HG03025 (cell line): ENCODE measurements around the gene TMEM185A.
"Not testable (repeated sequence)": the region's sequence is repeated elsewhere in the genome, so short reads cannot be mapped to it uniquely, and the experiment has no call there.

Source experiments
- ATAC-seq: cut with Tn5 transposase; IDR thresholded peaks from one replicate; pipeline ENCODE4 v1.9.1; 2021; ENCODE audit warnings: mild to moderate bottlenecking, moderate library complexity; ENCODE audit not compliant: unreplicated experiment, low FRiP score

TMEM185A gene

DNA sequence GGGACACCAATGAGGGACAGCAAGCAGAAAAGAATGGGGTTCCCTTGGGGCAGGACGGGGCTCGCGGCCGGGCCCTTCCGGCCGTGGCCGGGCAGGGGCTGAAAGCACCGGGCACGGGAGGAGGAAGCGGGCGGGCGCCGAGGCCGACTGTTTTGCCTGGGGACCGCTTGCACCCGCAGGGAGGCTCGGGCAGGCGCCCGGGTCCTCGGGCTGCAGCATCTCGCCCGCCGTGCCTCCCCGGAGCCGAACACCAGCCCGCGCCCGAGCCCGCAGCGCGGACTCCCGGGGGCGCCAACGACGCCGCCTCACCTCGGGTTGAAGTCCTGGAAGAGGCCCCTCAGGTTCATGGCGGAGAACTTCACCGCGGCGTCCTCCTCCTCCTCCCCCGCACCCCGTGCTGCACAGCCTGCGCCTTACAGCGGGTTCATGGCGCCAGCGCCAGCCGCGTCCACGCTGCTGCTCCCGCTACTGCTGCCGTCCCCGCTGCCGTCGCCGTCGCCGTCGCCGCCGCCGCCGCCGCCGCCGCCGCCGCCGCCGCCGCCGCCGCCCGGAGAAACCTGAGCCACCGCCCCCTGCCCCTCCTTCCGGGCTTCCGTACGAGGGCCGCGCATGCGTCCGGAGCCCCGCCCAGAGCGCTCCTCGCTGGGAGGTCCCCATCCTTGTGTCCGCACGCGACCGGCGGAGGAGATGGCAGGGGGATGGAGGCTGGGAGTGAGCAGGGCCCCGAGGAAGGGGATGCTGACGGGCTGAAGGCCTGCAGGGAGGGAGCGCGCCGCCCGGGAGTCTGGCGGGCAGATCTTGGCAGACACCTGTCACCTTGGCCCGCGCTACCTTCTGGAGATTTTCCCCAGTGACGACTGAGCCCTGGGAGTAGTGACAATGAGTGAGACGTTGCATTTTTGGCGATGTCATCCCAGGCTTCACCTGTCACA is at the start of gene TMEM185A:
TMEM185A (minus strand) TSS at position 559 of the 932 bp plus-strand sequence; CDS start at position 347, 212 bp downstream.
- ATAC-seq: peak; percentile 87

DNA sequence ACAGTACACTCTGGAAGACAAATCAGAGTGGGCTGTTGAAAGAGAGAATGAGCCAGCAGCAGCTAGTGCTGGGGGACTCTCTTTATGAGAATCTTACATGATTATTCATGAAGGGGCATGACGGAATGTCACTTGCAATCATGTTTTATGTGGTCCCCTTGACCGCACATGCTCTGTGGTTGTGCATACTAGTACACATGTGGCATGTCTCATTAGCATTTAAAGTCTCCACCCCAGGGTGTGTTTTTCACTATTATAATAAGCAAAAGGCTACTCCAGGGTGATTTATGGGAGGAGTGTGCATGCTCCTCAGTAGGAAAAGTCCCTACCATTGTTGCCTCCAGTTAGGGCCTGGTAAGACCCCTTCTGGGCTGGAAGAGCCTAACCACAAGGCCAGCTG is 49.6 kb upstream of the TMEM185A start:
- no peak for ATAC-seq

- not testable (repeated sequence) for ATAC-seq
These were observed 47.6 kb upstream of the TMEM185A start for GRCh38 chrX:149679164-149679678.

GRCh38 chrX:149675554-149675953 is 44.0 kb upstream of the TMEM185A start:
- not testable (repeated sequence) for ATAC-seq

DNA sequence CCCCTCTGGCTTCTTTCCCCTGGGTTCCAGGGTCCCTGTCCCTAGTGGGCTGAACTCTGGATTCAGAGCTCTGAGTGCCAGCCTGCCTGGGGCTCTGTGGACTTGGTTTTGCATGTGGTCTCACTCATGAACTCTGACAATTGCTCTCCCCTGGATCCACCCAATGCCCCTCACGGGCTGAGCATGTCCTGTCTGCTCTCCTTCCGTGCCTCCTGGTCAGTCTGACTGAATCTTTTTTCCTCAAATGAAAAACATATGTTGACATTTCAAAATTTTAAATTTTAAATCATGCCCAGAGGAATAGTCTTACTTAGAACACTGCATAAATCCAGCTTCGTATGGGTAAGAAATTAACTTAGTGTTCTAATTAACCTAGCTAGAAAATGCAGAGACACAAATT is 43.5 kb upstream of the TMEM185A start:
- not testable (repeated sequence) for ATAC-seq

DNA sequence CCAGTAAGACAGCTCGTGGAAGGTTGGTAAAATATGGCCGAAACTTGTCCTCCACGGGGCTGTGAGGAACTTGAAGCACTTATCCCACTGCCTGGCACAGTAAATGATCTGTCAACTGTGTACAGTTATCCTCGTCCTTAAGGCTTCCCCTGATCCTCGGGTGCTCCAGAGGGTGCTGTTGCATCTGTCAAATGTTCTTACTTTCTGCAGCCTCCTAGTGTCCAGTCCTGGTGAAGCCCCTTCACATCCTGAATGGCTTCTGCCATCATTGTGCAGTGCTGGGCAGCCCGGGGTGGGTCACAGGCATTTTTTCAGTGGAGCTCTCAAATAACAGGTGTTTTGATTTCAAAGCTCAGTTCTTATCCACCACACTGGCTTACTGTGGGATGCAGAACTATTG is 29.0 kb upstream of the TMEM185A start:
- not testable (repeated sequence) for ATAC-seq

DNA sequence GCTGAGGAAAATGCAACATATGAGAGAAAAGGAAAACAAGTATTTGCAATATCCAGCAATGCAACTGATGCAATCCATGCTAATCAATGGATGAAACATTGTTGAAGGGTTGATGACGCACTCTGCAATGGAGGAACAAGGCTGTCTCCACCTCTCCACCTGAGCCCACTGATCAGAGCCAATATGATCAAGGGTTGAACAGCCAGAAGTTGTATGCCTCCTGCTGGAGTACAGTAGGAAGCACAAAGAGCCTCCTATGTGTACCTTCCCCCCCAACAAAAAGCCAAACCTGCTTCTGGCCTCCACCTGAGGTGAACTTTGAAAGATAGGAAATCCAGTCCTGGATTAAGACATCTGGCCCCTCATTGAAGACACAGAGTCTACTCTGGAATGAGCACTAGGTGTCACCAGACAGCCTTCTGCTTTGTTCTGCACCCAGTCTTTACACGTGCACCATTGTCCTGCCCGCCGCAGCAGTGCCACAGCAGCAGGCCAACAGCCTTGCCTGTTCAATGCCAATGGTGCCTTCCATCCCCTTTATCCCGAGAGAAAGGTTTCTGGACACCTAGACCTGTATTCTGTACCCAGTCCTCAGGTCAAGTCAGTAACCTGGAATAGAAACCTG is 24.8 kb upstream of the TMEM185A start:
- ATAC-seq: not testable (repeated sequence)

DNA sequence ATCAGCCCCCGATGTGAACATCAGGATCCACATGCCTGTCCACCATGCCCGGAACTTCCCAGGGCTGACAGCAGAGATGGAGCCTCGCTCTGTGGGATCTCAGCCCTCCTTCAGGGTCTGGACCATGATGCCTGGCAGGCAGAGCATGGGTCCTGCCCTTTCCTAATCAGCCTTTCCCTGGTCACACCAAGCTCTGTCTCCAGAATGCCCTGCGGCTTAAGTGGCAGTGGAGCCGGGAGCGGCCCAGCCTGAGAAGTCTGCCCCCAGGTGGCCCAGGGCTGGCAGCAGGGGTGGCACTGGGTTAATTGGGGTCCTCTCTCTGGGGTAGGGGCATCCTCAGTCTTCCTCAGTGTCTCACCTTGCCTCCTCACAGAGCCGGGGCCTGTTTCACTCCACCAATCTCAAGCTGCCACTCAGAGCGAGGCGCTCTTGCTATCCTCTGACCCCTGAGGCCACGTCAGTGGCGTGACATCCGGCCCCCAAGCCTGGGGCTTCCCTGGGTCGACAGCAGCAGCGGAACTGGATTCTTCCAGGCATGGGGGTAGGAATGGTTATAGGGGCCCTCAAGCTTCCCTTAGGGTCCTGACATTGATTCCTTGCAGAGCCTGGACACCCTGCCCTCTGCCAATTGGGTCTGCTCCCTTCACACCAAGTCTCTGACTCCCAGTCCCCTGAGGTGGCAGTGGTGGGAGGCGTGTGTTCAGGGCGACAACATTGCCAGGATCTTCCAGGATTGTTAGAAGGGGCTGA is 20.8 kb upstream of the TMEM185A start:
- ATAC-seq: no peak

GRCh38 chrX:149650162-149650561 is 18.6 kb upstream of the TMEM185A start:
- no peak for ATAC-seq

DNA sequence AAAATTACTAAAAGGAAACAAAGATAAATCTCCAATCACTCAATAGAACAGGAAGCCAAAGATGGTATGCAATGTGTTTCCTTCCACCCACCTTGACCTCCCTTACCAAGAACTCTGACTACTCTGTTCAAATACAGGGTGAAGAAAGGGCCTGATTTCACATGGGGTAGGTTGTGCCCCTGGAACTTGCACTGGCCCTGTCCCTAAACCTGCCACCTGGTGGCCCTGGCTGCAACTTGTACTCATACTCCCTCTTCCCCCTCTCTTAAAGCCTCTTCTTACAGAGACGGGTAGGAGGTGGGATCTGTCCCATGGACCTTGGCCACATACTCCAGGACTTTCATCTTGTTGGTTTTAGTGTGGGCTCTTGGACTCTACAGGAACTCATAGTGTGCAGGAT is 17.3 kb upstream of the TMEM185A start:
- ATAC-seq: no peak

DNA sequence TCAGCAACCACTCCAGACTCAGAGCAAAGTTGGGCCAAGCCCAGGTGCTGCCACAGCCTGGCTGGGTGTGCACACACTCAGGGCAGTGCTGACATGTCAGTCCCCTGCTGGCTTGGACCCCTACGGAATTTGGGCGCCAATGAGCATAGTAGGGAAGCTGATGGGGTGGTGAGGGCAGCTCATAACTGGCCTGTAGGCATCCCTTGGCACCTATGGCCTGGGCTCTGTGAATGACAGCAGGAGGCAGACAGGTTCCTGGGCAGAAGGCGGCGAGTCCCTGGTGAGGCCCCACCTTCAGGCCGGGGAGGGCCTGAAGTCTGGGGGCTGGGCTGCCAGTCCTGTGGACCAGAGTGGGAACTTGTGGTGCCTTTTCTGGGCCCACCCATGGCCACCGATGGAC is 15.9 kb upstream of the TMEM185A start:
- ATAC-seq: no peak

DNA sequence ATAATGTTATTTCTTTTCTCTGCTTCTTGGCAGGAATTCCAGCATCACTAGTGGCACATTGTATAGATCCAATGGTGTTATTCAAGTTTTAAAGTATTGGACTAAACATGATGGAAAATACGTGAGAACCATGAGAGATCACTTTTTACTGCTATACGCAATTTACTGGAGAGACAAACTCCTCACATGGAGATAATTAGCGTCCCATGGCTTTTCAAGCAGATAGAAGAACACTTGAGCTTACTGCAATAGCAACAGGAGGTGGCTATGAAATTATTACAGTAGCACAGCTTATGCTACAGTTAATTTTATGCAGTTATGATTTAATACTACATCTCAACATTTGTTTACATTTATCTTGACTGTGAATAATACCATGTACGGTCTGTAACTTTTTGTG is 11.9 kb upstream of the TMEM185A start:
- no peak for ATAC-seq

DNA sequence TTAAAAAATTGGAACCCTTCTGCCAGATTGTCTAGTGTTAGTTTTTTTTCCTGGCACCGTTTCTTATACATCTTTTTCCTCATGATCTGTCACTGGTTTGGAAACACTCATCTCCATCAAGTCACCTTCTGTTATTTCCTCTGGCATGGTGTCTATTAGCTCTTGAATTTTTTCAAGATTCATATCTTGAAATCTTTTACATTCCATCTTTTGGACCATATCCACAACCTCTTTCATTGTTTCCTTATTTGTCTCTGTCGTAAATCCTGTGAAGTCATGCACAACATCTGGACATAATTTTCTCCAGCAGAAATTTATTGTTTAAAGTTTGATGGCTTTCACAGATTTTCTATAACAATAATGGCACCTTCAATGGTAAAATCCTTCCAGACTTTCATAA is 10.2 kb upstream of the TMEM185A start:
- ATAC-seq: no peak

DNA sequence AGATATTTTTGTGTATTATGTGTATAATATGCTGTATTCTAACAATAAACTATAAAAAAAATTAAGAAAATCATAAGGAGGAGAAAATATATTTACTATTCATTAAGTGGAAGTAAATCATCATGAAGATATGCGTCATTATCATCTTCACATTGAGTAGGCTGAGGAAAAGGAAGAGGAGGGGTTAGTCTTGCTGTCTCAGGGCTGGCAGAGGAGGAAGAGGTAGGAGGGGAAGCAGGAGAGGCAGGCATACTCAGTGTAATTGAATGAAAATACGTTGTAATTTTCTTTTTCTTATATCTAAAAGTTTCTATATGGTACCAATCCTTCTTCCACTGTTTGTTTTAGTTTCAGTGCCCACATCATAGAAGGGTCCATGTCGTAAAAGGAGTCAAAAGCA is 9.8 kb upstream of the TMEM185A start:
- no peak for ATAC-seq

GRCh38 chrX:149639568-149639967 is 8.0 kb upstream of the TMEM185A start:
- ATAC-seq: no peak

- ATAC-seq: no peak
These were observed 7.3 kb upstream of the TMEM185A start for GRCh38 chrX:149638860-149639259.

DNA sequence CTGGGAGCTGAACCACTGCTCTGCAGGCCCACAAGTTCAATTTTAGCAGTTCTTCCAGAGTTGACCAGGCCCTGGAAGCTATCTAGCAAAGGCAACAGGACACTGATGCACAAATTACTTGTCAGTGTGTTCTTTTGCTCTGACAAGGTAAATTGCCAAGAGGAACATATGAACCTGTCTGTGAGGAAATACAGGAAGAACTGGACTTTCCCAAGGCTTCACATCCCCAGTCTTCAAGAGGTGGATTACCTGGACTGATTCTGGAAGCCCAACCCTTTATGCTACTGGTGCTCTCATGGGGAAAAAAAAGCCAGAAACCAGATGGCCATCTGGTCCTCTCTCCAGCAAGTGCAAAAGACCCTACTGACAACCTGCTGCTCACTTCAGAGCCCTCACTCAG is 1.9 kb upstream of the TMEM185A start:
- no peak for ATAC-seq

GRCh38 chrX:149630681-149631233 is 835 bp downstream of the TMEM185A start:
- peak; percentile 7 for ATAC-seq

DNA sequence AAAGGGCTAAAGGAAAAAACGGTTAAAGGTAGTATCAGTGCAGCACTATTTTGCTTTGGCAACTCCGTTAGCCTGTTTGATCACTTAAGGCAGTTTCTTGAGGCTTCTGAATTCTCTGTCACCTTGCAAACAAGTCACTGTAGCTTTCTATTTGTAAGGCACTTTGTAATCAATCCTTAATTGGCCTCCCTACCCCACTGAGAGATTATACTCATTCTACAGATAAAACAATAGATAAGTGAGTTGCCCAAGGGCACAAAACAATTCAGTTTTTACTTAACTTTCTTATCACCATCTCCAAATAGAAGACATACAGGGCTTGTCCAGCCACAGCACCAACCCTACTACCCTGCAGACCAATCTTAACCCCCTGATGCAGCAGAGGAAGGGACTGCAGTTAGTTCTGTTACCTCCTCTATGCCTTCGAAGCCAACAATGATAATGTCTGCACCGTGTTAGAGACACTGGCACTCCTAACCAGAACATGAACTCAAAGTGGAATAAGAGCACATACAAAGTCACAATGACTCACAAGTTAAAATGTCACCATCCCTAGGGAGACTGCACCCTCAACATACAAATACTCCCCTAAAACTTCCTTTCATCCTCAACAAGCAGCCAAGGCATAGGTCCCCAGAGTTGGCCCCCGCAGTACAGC is 1.7 kb downstream of the TMEM185A start:
- ATAC-seq: no peak

- no peak for ATAC-seq
These were observed 2.8 kb downstream of the TMEM185A start for GRCh38 chrX:149628768-149629167.
